HFFc6 (cell line): ENCODE measurements around the gene PDE4D. TPM values are rescaled to one million over a fixed set of nuclear protein-coding genes. Genes with fewer than 3 reads are reported as not detected.

Experiments used
- DNase-seq: peaks from one replicate; pipeline ENCODE4 v3.0.0-alpha.2; 2018
- H3K27ac Mint-ChIP-seq: 2 replicates; pipeline ENCODE4 v1.8.0; 2020; ENCODE audit warnings: mild to moderate bottlenecking, mixed read lengths
- H3K27me3 Mint-ChIP-seq: 2 replicates; pipeline ENCODE4 v1.8.0; 2021; ENCODE audit warnings: mild to moderate bottlenecking, moderate library complexity, mixed read lengths; ENCODE audit not compliant: insufficient read depth
- H3K36me3 Mint-ChIP-seq: 2 replicates; pipeline ENCODE4 v1.8.0; 2021; ENCODE audit warnings: low read depth, mixed read lengths
- H3K4me1 Mint-ChIP-seq: 2 replicates; pipeline ENCODE4 v1.8.0; 2020; ENCODE audit warnings: low read depth, mixed read lengths
- H3K4me3 Mint-ChIP-seq: 2 replicates; pipeline ENCODE4 v1.8.0; 2020; ENCODE audit warnings: mild to moderate bottlenecking, moderate library complexity, mixed read lengths
- H3K9me3 Mint-ChIP-seq: 2 replicates; pipeline ENCODE4 v1.8.0; 2020; ENCODE audit warnings: mild to moderate bottlenecking, mixed read lengths
- CTCF ChIP-seq: fragments of 200-600 bp; sonication (generic); IDR thresholded peaks from 2 replicates; pipeline ENCODE4 v1.5.0; 2021; ENCODE audit warnings: antibody characterized with exemption, mild to moderate bottlenecking
- total RNA-seq, 6 experiments: library from RNA; stranded (reverse); fragmentation: NEBNext Ultra II Directional; extraction: Animal tissue kit (Norgen Biotek cat#: 25700); gene quantifications; 2 replicates in 1 of 6; 3 replicates in 5 of 6; pipeline ENCODE4 v1.2.3, GENCODE V29; 2021

The PDE4D gene
- total RNA-seq, 6 experiments from 2014 or later = 1.8 to 7.3 (median 6.2) TPM

GRCh38 chr5:59655693-59656309 lies 237.7 kb downstream of the PDE4D start:
- Mint-ChIP-seq H3K9me3 (no peaks in the 10 kb centered on the region), H3K27me3 (no peaks in the 10 kb centered on the region; the same call in 1 of the 2 replicates), H3K27ac (no peak overlapping the region), H3K4me1 (no peaks in the 10 kb centered on the region), H3K4me3 (no peak overlapping the region), H3K36me3 (no peaks in the 10 kb centered on the region)
- no peak for DNase-seq
- TF ChIP-seq CTCF = no peak

GRCh38 chr5:59654691-59655090 lies 238.8 kb downstream of the PDE4D start:
- H3K27ac Mint-ChIP-seq = no peak overlapping the region
- DNase-seq = no peak
- no peaks in the 10 kb centered on the region for H3K36me3 Mint-ChIP-seq
- H3K4me3 Mint-ChIP-seq = no peak overlapping the region
- no peaks in the 10 kb centered on the region for H3K9me3 Mint-ChIP-seq
- TF ChIP-seq CTCF = no peak
- H3K27me3 Mint-ChIP-seq = no peaks in the 10 kb centered on the region; the same call in 1 of the 2 replicates
- no peaks in the 10 kb centered on the region for H3K4me1 Mint-ChIP-seq

- Mint-ChIP-seq H3K36me3 (no peaks in the 10 kb centered on the region), H3K4me3 (no peak overlapping the region), H3K4me1 (no peaks in the 10 kb centered on the region), H3K27me3 (no peaks in the 10 kb centered on the region; the same call in 1 of the 2 replicates), H3K27ac (no peak overlapping the region), H3K9me3 (no peaks in the 10 kb centered on the region)
- TF ChIP-seq CTCF = no peak
- DNase-seq = no peak
These were observed 241.1 kb downstream of the PDE4D start for GRCh38 chr5:59652449-59652848.

- DNase-seq = no peak
- no peak for TF ChIP-seq CTCF
These were observed 244.3 kb downstream of the PDE4D start for GRCh38 chr5:59648949-59649921.

GRCh38 chr5:59648038-59648831 lies 245.3 kb downstream of the PDE4D start:
- TF ChIP-seq CTCF = no peak
- Mint-ChIP-seq H3K4me1 (no peaks in the 10 kb centered on the region), H3K36me3 (no peaks in the 10 kb centered on the region), H3K27me3 (no peaks in the 10 kb centered on the region), H3K9me3 (no peaks in the 10 kb centered on the region), H3K4me3 (no peak overlapping the region), H3K27ac (no peak overlapping the region)
- no peak for DNase-seq

More at GRCh38 chr5:59648949-59649921, 244.3 kb downstream of the PDE4D start:
- H3K9me3 Mint-ChIP-seq = no peaks in the 10 kb centered on the region
- no peak overlapping the region for H3K27ac Mint-ChIP-seq
- H3K4me1 Mint-ChIP-seq = no peaks in the 10 kb centered on the region
- no peaks in the 10 kb centered on the region for H3K27me3 Mint-ChIP-seq
- H3K36me3 Mint-ChIP-seq = no peaks in the 10 kb centered on the region
- no peak overlapping the region for H3K4me3 Mint-ChIP-seq
